SK-N-SH treated with all-trans-retinoic acid at 6 μM for 48 hours (cell line): ENCODE measurements around the gene SERTAD2.

Source experiments
- ATAC-seq: fragments of 200-7000 bp; cut with Tn5 transposase; 3 replicates; pipeline ENCODE4 v1.9.1; 2020; ENCODE audit warnings: mild to moderate bottlenecking, moderate library complexity
- ARNTL ChIP-seq: fragments of 450-650 bp; formaldehyde crosslinking; IDR thresholded peaks from 2 replicates; pipeline ENCODE4 v1.5.0; 2020; ENCODE audit warnings: low read depth, mild to moderate bottlenecking, moderate library complexity, borderline replicate concordance
- BACH2 ChIP-seq: fragments of 250-450 bp; sonication (Bioruptor Pico); IDR thresholded peaks from 2 replicates; pipeline ENCODE4 v1.9.0; 2021; ENCODE audit warnings: mild to moderate bottlenecking, borderline replicate concordance
- CREB5 ChIP-seq: fragments of 250-450 bp; sonication (Bioruptor Pico); IDR thresholded peaks from 2 replicates; pipeline ENCODE4 v1.5.1; 2020; ENCODE audit warnings: low read depth, mild to moderate bottlenecking, moderate library complexity
- CSDC2 ChIP-seq: fragments of 250-450 bp; sonication (Bioruptor Pico); IDR thresholded peaks from 2 replicates; pipeline ENCODE4 v1.5.0; 2020; ENCODE audit warnings: mild to moderate bottlenecking, moderate library complexity
- CSRNP3 ChIP-seq: fragments of 250-450 bp; sonication (Bioruptor Pico); IDR thresholded peaks from 2 replicates; pipeline ENCODE4 v1.5.1; 2021; ENCODE audit warnings: mild to moderate bottlenecking, moderate library complexity
- ESRRG ChIP-seq: fragments of 250-450 bp; sonication (Bioruptor Pico); IDR thresholded peaks from 2 replicates; pipeline ENCODE4 v1.6.1; 2021; ENCODE audit warnings: mild to moderate bottlenecking
- GLIS3 ChIP-seq: fragments of 250-450 bp; sonication (Bioruptor Pico); IDR thresholded peaks from 2 replicates; pipeline ENCODE4 v1.5.0; 2020; ENCODE audit warnings: mild to moderate bottlenecking, moderate library complexity
- ISL1 ChIP-seq: fragments of 250-450 bp; sonication (Bioruptor Pico); IDR thresholded peaks from 2 replicates; pipeline ENCODE4 v2.1.2; 2022; ENCODE audit warnings: mild to moderate bottlenecking, moderate library complexity
- OSR1 ChIP-seq: fragments of 250-450 bp; sonication (Bioruptor Pico); IDR thresholded peaks from 2 replicates; pipeline ENCODE4 v1.8.0; 2022; ENCODE audit warnings: moderate library complexity, mild to moderate bottlenecking, inconsistent platforms
- PATZ1 ChIP-seq: fragments of 250-450 bp; sonication (Bioruptor Pico); IDR thresholded peaks from 2 replicates; pipeline ENCODE4 v1.8.0; 2020; ENCODE audit warnings: mild to moderate bottlenecking, moderate library complexity, borderline replicate concordance
- POU6F1 ChIP-seq: fragments of 250-450 bp; sonication (Bioruptor Pico); IDR thresholded peaks from 2 replicates; pipeline ENCODE4 v1.8.0; 2021; ENCODE audit warnings: low read depth, mild to moderate bottlenecking, moderate library complexity, borderline replicate concordance
- PPARA ChIP-seq: fragments of 250-450 bp; sonication (Bioruptor Pico); IDR thresholded peaks from 2 replicates; pipeline ENCODE4 v1.5.0; 2020; ENCODE audit warnings: mild to moderate bottlenecking, borderline replicate concordance
- RARB ChIP-seq: fragments of 250-450 bp; sonication (Bioruptor Pico); IDR thresholded peaks from 2 replicates; pipeline ENCODE4 v1.8.0; 2021; ENCODE audit warnings: mild to moderate bottlenecking, moderate library complexity
- SNAI2 ChIP-seq: fragments of 250-450 bp; sonication (Bioruptor Pico); IDR thresholded peaks from 2 replicates; pipeline ENCODE4 v1.5.0; 2020; ENCODE audit warnings: mild to moderate bottlenecking, moderate library complexity
- TCF4 ChIP-seq: fragments of 250-450 bp; sonication (Bioruptor Pico); IDR thresholded peaks from 2 replicates; pipeline ENCODE4 v1.8.0; 2021; ENCODE audit warnings: mild to moderate bottlenecking, moderate library complexity, borderline replicate concordance
- TOX ChIP-seq: fragments of 250-450 bp; sonication (Bioruptor Pico); IDR thresholded peaks from 2 replicates; pipeline ENCODE4 v1.8.0; 2021; ENCODE audit warnings: mild to moderate bottlenecking, moderate library complexity, borderline replicate concordance
- TSHZ2 ChIP-seq: fragments of 250-450 bp; sonication (Bioruptor Pico); IDR thresholded peaks from 2 replicates; pipeline ENCODE4 v1.5.0; 2020; ENCODE audit warnings: mild to moderate bottlenecking, moderate library complexity
- ZC3H10 ChIP-seq: fragments of 250-450 bp; sonication (Bioruptor Pico); IDR thresholded peaks from 2 replicates; pipeline ENCODE4 v1.5.1; 2021; ENCODE audit warnings: mild to moderate bottlenecking, moderate library complexity
- ZFP30 ChIP-seq: fragments of 450-650 bp; formaldehyde crosslinking; IDR thresholded peaks from 2 replicates; pipeline ENCODE4 v1.5.0; 2022; ENCODE audit warnings: mild to moderate bottlenecking, moderate library complexity
- ZNF565 ChIP-seq: fragments of 450-650 bp; formaldehyde crosslinking; conservative IDR thresholded peaks from 2 replicates; pipeline ENCODE4 v1.5.0; 2020; ENCODE audit warnings: low read depth, mild to moderate bottlenecking, moderate library complexity
- ZNF70 ChIP-seq: fragments of 450-650 bp; formaldehyde crosslinking; IDR thresholded peaks from 2 replicates; pipeline ENCODE4 v1.5.0; 2020; ENCODE audit warnings: mild to moderate bottlenecking, moderate library complexity
- ZNF8 ChIP-seq: fragments of 450-650 bp; formaldehyde crosslinking; IDR thresholded peaks from 2 replicates; pipeline ENCODE4 v1.5.0; 2020; ENCODE audit warnings: mild to moderate bottlenecking, moderate library complexity

Gene SERTAD2

GRCh38 chr2:64599469-64599868 lies 54.2 kb downstream of the SERTAD2 start:
- TF ChIP-seq ZC3H10 = no peak
- no peak for TF ChIP-seq ZNF8
- TF ChIP-seq SNAI2 (CRISPR knock-in tag) = no peak
- no peak for TF ChIP-seq BACH2
- TF ChIP-seq TSHZ2 (CRISPR knock-in tag) = no peak
- no peak for TF ChIP-seq PATZ1 (CRISPR knock-in tag)
- TF ChIP-seq ARNTL (CRISPR knock-in tag) = no peak
- TF ChIP-seq CREB5 (CRISPR knock-in tag) = no peak
- TF ChIP-seq PPARA = no peak
- TF ChIP-seq ZFP30 (CRISPR knock-in tag) = no peak
- no peak for TF ChIP-seq POU6F1 (CRISPR knock-in tag)
- no peak for TF ChIP-seq TCF4 (CRISPR knock-in tag)
- no peak for TF ChIP-seq RARB
- no peak for TF ChIP-seq CSDC2 (CRISPR knock-in tag)
- no peak for TF ChIP-seq ZNF70 (CRISPR knock-in tag)
- TF ChIP-seq ESRRG (CRISPR knock-in tag) = no peak
- TF ChIP-seq, all 23 proteins: peak for 0
- no peak for ATAC-seq

GRCh38 chr2:64598226-64598625 lies 55.5 kb downstream of the SERTAD2 start:
- no peak for TF ChIP-seq OSR1 (CRISPR knock-in tag)
- no peak for TF ChIP-seq PPARA
- TF ChIP-seq CSRNP3 = no peak
- TF ChIP-seq PATZ1 (CRISPR knock-in tag) = no peak
- no peak for TF ChIP-seq ESRRG (CRISPR knock-in tag)
- TF ChIP-seq ZNF8 = no peak
- no peak for TF ChIP-seq BACH2
- TF ChIP-seq ZNF70 (CRISPR knock-in tag) = no peak
- no peak for TF ChIP-seq CREB5 (CRISPR knock-in tag)
- TF ChIP-seq ZC3H10 = no peak
- no peak for TF ChIP-seq ZFP30 (CRISPR knock-in tag)
- no peak for TF ChIP-seq CSDC2 (CRISPR knock-in tag)
- TF ChIP-seq ZNF565 (CRISPR knock-in tag) = no peak
- no peak for TF ChIP-seq ISL1 (CRISPR knock-in tag)
- no peak for TF ChIP-seq TOX (CRISPR knock-in tag)
- TF ChIP-seq TSHZ2 (CRISPR knock-in tag) = no peak
- no peak for TF ChIP-seq ARNTL (CRISPR knock-in tag)
- TF ChIP-seq GLIS3 (CRISPR knock-in tag) = no peak
- TF ChIP-seq RARB = no peak
- no peak for TF ChIP-seq SNAI2 (CRISPR knock-in tag)
- ATAC-seq = no peak
